H9 (cell line): ENCODE data around the gene NPC1L1. TPM values are rescaled to one million over a fixed set of nuclear protein-coding genes. Genes with fewer than 3 reads are reported as not detected.
A peak's percentile ranks its signal among the peaks of the same experiment; 100 is the strongest.

Source experiments
- DNase-seq: peaks from one replicate; pipeline ENCODE4 v3.0.0-alpha.2; 2017
- H2AFZ ChIP-seq: one replicate; pipeline ENCODE4 v1.6.1; 2013; ENCODE audit warnings: mild to moderate bottlenecking, low read length, control low read depth, moderate library complexity
- H2AK5ac ChIP-seq: 2 replicates; pipeline ENCODE4 v1.6.1; 2013; ENCODE audit warnings: low read length, control low read depth, mixed read lengths; ENCODE audit not compliant: insufficient read length
- H2BK120ac ChIP-seq: one replicate; pipeline ENCODE4 v1.6.1; 2013; ENCODE audit warnings: low read depth, mild to moderate bottlenecking, low read length, control low read depth, inconsistent platforms; ENCODE audit not compliant: poor library complexity, severe bottlenecking
- H2BK12ac ChIP-seq: 2 replicates; pipeline ENCODE4 v1.6.1; 2013; ENCODE audit warnings: low read length, control low read depth, mixed read lengths, low read depth; ENCODE audit not compliant: insufficient read length
- H2BK15ac ChIP-seq: 2 replicates; pipeline ENCODE4 v1.6.1; 2013; ENCODE audit warnings: low read depth, low read length, control low read depth
- H2BK20ac ChIP-seq: one replicate; pipeline ENCODE4 v1.6.1; 2013; ENCODE audit warnings: low read depth, mild to moderate bottlenecking, low read length, control low read depth, inconsistent platforms; ENCODE audit not compliant: poor library complexity, severe bottlenecking
- H2BK5ac ChIP-seq: 2 replicates; pipeline ENCODE4 v1.6.1; 2013; ENCODE audit warnings: low read length, control low read depth, mixed read lengths; ENCODE audit not compliant: insufficient read length
- H3K14ac ChIP-seq: 2 replicates; pipeline ENCODE4 v1.6.1; 2013; ENCODE audit warnings: low read length, control low read depth; ENCODE audit not compliant: insufficient read depth
- H3K18ac ChIP-seq: 2 replicates; pipeline ENCODE4 v1.6.1; 2013; ENCODE audit warnings: low read depth, mild to moderate bottlenecking, mixed read lengths, low read length, control low read depth; ENCODE audit not compliant: insufficient read length
- H3K23ac ChIP-seq: 2 replicates; pipeline ENCODE4 v1.6.1; 2013; ENCODE audit warnings: low read length, control low read depth, mixed read lengths, low read depth; ENCODE audit not compliant: insufficient read length
- H3K23me2 ChIP-seq: 2 replicates; pipeline ENCODE4 v1.6.1; 2013; ENCODE audit warnings: low read depth, mild to moderate bottlenecking, mixed read lengths, low read length, control low read depth; ENCODE audit not compliant: insufficient read length, poor library complexity, severe bottlenecking
- H3K27ac ChIP-seq: 2 replicates; pipeline ENCODE4 v1.5.1; 2013; ENCODE audit warnings: low read length, control low read depth, mixed read lengths, low read depth; ENCODE audit not compliant: insufficient read length
- H3K27me3 ChIP-seq: 2 replicates; pipeline ENCODE4 v1.6.1; 2013; ENCODE audit warnings: low read length, control low read depth, inconsistent platforms; ENCODE audit not compliant: insufficient read depth
- H3K4ac ChIP-seq: 2 replicates; pipeline ENCODE4 v1.6.1; 2013; ENCODE audit warnings: low read depth, mild to moderate bottlenecking, control low read depth, inconsistent platforms, low read length, moderate library complexity
- H3K4me1 ChIP-seq: 2 replicates; pipeline ENCODE4 v1.6.1; 2013; ENCODE audit warnings: low read length, control low read depth, inconsistent platforms; ENCODE audit not compliant: insufficient read depth
- H3K4me2 ChIP-seq: 2 replicates; pipeline ENCODE4 v1.6.1; 2013; ENCODE audit warnings: low read length, control low read depth, mixed read lengths; ENCODE audit not compliant: insufficient read length, insufficient read depth
- H3K56ac ChIP-seq: 2 replicates; pipeline ENCODE4 v1.6.1; 2013; ENCODE audit warnings: low read depth, mild to moderate bottlenecking, mixed read lengths, low read length, control low read depth; ENCODE audit not compliant: insufficient read length
- H3K79me1 ChIP-seq: 2 replicates; pipeline ENCODE4 v1.6.1; 2013; ENCODE audit warnings: low read depth, mild to moderate bottlenecking, moderate library complexity, low read length, control low read depth, inconsistent platforms; ENCODE audit not compliant: insufficient read depth, poor library complexity, severe bottlenecking
- H3K79me2 ChIP-seq: 2 replicates; pipeline ENCODE4 v1.6.1; 2013; ENCODE audit warnings: low read length, control low read depth, inconsistent platforms; ENCODE audit not compliant: insufficient read depth
- H3K9ac ChIP-seq: 2 replicates; pipeline ENCODE4 v1.6.1; 2013; ENCODE audit warnings: low read length, control low read depth, mixed read lengths; ENCODE audit not compliant: insufficient read length; ENCODE audit errors: extremely low read depth
- H3K9me3 ChIP-seq: one replicate; pipeline ENCODE4 v1.6.1; 2013; ENCODE audit warnings: low read depth, low read length, inconsistent platforms; ENCODE audit not compliant: control insufficient read depth
- H3T11ph ChIP-seq: one replicate; pipeline ENCODE4 v1.6.1; 2013; ENCODE audit warnings: mild to moderate bottlenecking, low read length, control low read depth, inconsistent platforms
- H4K20me1 ChIP-seq: one replicate; pipeline ENCODE4 v1.6.1; 2013; ENCODE audit not compliant: control insufficient read depth, insufficient read length, insufficient read depth
- H4K5ac ChIP-seq: 2 replicates; pipeline ENCODE4 v1.6.1; 2013; ENCODE audit warnings: low read depth, mild to moderate bottlenecking, mixed read lengths, low read length, control low read depth; ENCODE audit not compliant: insufficient read length
- H4K8ac ChIP-seq: replicated peaks from 2 replicates; pipeline ENCODE4 v1.6.1; 2013; ENCODE audit warnings: low read length, control low read depth, mixed read lengths, low read depth; ENCODE audit not compliant: insufficient read length
- H4K91ac ChIP-seq: 2 replicates; pipeline ENCODE4 v1.6.1; 2013; ENCODE audit warnings: low read depth, mild to moderate bottlenecking, moderate library complexity, mixed read lengths, low read length, control low read depth; ENCODE audit not compliant: insufficient read length
- H3K27ac Mint-ChIP-seq, 3 experiments: 2 replicates in 2 of 3; 3 replicates in 1 of 3; pipeline ENCODE4 v1.8.0; 2020 to 2021; ENCODE audit warnings: mixed read lengths in 3 of 3, mild to moderate bottlenecking in 1 of 3, moderate library complexity in 1 of 3
- H3K27me3 Mint-ChIP-seq: 2 replicates; pipeline ENCODE4 v1.8.0; 2021; ENCODE audit warnings: low read depth, mild to moderate bottlenecking, moderate library complexity, mixed read lengths
- H3K36me3 Mint-ChIP-seq, 3 experiments: 2 replicates in 2 of 3; 3 replicates in 1 of 3; pipeline ENCODE4 v1.8.0; 2020 to 2021; ENCODE audit warnings: low read depth in 3 of 3, mixed read lengths in 3 of 3; ENCODE audit not compliant: insufficient read depth in 1 of 3
- H3K4me1 Mint-ChIP-seq, 2 experiments: 2 replicates each; pipeline ENCODE4 v1.8.0; 2020; ENCODE audit warnings: mixed read lengths in 2 of 2
- H3K4me3 Mint-ChIP-seq, 2 experiments: 2 replicates in 1 of 2; 3 replicates in 1 of 2; pipeline ENCODE4 v1.8.0; 2020 to 2021; ENCODE audit warnings: mild to moderate bottlenecking in 2 of 2, mixed read lengths in 2 of 2, moderate library complexity in 1 of 2
- H3K9me3 Mint-ChIP-seq, 2 experiments: 2 replicates in 1 of 2; 3 replicates in 1 of 2; pipeline ENCODE4 v1.8.0; 2020; ENCODE audit warnings: mild to moderate bottlenecking in 2 of 2, mixed read lengths in 2 of 2, moderate library complexity in 1 of 2
- WGBS: extraction: QIAGEN DNeasy Blood & Tissue Kit; methylation state at CpG from one replicate; pipeline ENCODE4 v1.1.7; 2013; ENCODE audit warnings: missing lambda C conversion rate, low lambda C conversion rate, mixed read lengths; ENCODE audit not compliant: insufficient read length; ENCODE audit errors: extremely low coverage; 5-methylcytosine and 5-hydroxymethylcytosine counted together
- total RNA-seq: library from RNA; stranded (reverse); gene quantifications from 2 replicates; pipeline ENCODE4 v1.2.1, GENCODE V29; 2021
- TF ChIP-seq, protein P1 (sequence below): fragments of 200-600 bp; sonication (generic); conservative IDR thresholded peaks from 3 replicates; pipeline ENCODE4 v1.8.0; 2021; ENCODE audit warnings: antibody characterized with exemption, mild to moderate bottlenecking

NPC1L1 gene
- total RNA-seq, 1 experiment from 2014 or later: 0.11 TPM

DNA sequence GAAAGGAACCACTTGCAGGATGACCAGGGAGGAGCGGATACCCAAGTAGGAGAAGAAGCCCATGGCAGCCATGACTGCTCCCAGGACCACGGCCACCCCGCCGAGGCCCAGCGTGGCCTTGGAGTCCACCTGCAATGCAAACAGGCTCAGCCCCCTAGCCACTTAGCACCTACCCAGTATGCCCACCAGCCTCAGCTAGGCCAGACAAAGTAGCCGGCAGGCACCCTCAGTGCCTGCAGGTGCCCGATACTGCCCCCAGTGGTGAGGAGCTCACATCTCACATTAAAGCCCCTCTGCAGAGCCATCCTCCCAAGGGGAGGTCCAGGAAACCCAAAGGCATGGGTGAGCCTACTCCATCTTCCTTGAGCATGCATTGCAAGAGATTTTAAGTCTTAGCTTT is 6.6 kb downstream of the NPC1L1 start:
- Histone ChIP-seq H2BK20ac (no peak overlapping the region), H3K9ac (no peak overlapping the region), H3K14ac (no peak overlapping the region), H3K56ac (no peak overlapping the region), H2BK5ac (no peak overlapping the region), H2BK15ac (no peak overlapping the region), H3K27ac (no peak overlapping the region), H4K20me1 (no peaks in the 10 kb centered on the region), H2BK120ac (no peak overlapping the region), H3T11ph (no peak overlapping the region), H3K4ac (no peak overlapping the region), H4K91ac (no peak overlapping the region), H2BK12ac (no peak overlapping the region), H3K4me1 (no peaks in the 10 kb centered on the region), H3K4me2 (no peak overlapping the region), H3K23me2 (no peaks in the 10 kb centered on the region), H3K79me2 (no peaks in the 10 kb centered on the region), H2AK5ac (no peak overlapping the region), H3K27me3 (no peaks in the 10 kb centered on the region), H3K23ac (no peak overlapping the region), H3K18ac (no peak overlapping the region), H4K8ac (no peak overlapping the region), H3K9me3 (no peaks in the 10 kb centered on the region), H3K79me1 (no peaks in the 10 kb centered on the region), H2AFZ (no peak overlapping the region), H4K5ac (no peak overlapping the region)
- Mint-ChIP-seq H3K27me3 (no peaks in the 10 kb centered on the region; the same call in 1 of the 2 replicates), H3K4me3 (no peak overlapping the region), H3K27ac (peak overlapping the region in 1 of 3 experiments; percentile 27; a peak in 2 of 7 replicates), H3K36me3 (no peaks in the 10 kb centered on the region; a peak in 1 of 7 replicates), H3K9me3 (no peaks in the 10 kb centered on the region; a peak in 1 of 5 replicates), H3K4me1 (peaks cover 0 to 4% of the 10 kb centered on the region in 2 experiments; a peak in 1 of 4 replicates)
- no CpG with 5 or more reads among the region's 7 CpGs for WGBS
- peak; percentile 85 for DNase-seq
- TF ChIP-seq, protein P1, sequence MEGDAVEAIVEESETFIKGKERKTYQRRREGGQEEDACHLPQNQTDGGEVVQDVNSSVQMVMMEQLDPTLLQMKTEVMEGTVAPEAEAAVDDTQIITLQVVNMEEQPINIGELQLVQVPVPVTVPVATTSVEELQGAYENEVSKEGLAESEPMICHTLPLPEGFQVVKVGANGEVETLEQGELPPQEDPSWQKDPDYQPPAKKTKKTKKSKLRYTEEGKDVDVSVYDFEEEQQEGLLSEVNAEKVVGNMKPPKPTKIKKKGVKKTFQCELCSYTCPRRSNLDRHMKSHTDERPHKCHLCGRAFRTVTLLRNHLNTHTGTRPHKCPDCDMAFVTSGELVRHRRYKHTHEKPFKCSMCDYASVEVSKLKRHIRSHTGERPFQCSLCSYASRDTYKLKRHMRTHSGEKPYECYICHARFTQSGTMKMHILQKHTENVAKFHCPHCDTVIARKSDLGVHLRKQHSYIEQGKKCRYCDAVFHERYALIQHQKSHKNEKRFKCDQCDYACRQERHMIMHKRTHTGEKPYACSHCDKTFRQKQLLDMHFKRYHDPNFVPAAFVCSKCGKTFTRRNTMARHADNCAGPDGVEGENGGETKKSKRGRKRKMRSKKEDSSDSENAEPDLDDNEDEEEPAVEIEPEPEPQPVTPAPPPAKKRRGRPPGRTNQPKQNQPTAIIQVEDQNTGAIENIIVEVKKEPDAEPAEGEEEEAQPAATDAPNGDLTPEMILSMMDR: peak; percentile 89
